ENCODE measurements around the gene STX2. TPM values are rescaled to one million over a fixed set of nuclear protein-coding genes. Genes with fewer than 3 reads are reported as not detected.

Gene STX2
- total and polyA plus RNA-seq, 10 of the 15 experiments (the other 5 are each of a cell fraction or from before 2014, with no cell fraction given): 6.0 to 22.2 (median 10.0) TPM

DNA sequence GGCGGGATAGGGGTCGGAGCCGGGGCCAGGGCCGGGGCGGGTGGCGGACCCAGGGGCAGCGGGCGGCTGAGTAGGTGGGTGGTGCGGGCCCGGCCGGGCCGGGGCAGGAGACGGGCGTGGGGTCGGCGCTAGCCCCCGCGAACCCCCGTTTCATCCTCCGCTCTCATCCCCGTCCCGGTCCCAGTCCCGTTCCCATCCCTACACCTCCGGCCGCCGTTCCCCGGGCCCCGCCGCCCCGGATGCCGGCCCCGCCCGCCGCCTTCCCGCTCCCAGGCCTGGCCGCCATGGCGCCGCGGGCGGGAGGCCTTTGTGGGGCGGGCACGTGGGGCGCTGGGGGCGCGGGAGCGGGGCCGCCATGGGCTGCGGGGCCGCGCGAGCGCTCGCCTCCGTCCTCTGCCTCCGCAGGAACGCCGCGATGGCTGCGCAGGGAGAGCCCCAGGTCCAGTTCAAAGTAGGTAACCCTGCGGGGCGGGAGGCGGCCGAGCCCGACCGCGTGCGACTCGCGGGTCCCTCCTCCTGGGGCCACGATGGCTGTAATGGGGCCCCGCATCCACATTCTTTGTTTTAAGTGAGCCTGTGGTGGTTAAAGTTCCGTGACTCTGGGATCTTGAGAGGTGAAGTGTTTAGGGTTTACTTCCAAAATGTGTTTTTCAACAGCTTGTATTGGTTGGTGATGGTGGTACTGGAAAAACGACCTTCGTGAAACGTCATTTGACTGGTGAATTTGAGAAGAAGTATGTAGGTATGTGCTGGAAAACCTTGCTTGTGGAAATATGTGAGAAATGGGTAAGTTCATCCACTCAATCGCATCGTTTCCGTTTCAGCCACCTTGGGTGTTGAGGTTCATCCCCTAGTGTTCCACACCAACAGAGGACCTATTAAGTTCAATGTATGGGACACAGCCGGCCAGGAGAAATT is 33.4 kb upstream of the STX2 start (continued):
- no peak for TF ChIP-seq JUND (IDR thresholded peaks at IDR 0.05; ENCODE audit: low read depth, low read length)
- no peak for TF ChIP-seq ZNF217 (IDR thresholded peaks at IDR 0.05)
- no peak for TF ChIP-seq SREBF2 (IDR thresholded peaks at IDR 0.05; ENCODE audit: low read length)
- no peak for TF ChIP-seq EED (IDR thresholded peaks at IDR 0.05; ENCODE audit: low read depth)
- peak; percentile 75 for TF ChIP-seq MAX (IDR thresholded peaks at IDR 0.05; ENCODE audit: low read depth, low read length)
- no peak for TF ChIP-seq NFYB (IDR thresholded peaks at IDR 0.05; ENCODE audit: insufficient read depth, low read depth, low read length)
- TF ChIP-seq GABPA (IDR thresholded peaks at IDR 0.05; ENCODE audit: low read depth): no peak
- TF ChIP-seq SRF (IDR thresholded peaks at IDR 0.05; ENCODE audit: low read depth in 2 of 2, low read length in 2 of 2): no peak
- TF ChIP-seq TBL1XR1 (IDR thresholded peaks at IDR 0.05; ENCODE audit: low read depth, low read length): no peak
- TF ChIP-seq WRNIP1 (IDR thresholded peaks at IDR 0.05; ENCODE audit: borderline replicate concordance, low read depth, low read length): no peak
- no peak for TF ChIP-seq FOS (IDR thresholded peaks at IDR 0.05; ENCODE audit: borderline replicate concordance, extremely low read depth, insufficient read length)
- no peak for TF ChIP-seq CHD4 (IDR thresholded peaks at IDR 0.05)
- no peak; the same call in 2 of the 3 replicates for TF ChIP-seq POU2F2 (IDR thresholded peaks at IDR 0.05; ENCODE audit: borderline replicate concordance, low read depth, low read length)
- no peak for TF ChIP-seq ZBED1 (IDR thresholded peaks at IDR 0.05; ENCODE audit: borderline replicate concordance)
- TF ChIP-seq MTA3 (IDR thresholded peaks at IDR 0.05; ENCODE audit: borderline replicate concordance, low read length): no peak
- TF ChIP-seq, protein P1, sequence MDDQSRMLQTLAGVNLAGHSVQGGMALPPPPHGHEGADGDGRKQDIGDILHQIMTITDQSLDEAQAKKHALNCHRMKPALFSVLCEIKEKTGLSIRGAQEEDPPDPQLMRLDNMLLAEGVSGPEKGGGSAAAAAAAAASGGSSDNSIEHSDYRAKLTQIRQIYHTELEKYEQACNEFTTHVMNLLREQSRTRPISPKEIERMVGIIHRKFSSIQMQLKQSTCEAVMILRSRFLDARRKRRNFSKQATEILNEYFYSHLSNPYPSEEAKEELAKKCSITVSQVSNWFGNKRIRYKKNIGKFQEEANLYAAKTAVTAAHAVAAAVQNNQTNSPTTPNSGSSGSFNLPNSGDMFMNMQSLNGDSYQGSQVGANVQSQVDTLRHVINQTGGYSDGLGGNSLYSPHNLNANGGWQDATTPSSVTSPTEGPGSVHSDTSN (IDR thresholded peaks at IDR 0.05; ENCODE audit: insufficient replicate concordance, low read depth, low read length): no peak
- TF ChIP-seq POLR2AphosphoS2 (IDR thresholded peaks at IDR 0.05; ENCODE audit: low read depth, low read length): no peak; the same call in 1 of the 2 replicates
- no peak for TF ChIP-seq TCF3 (IDR thresholded peaks at IDR 0.05; ENCODE audit: borderline replicate concordance, insufficient read depth, low read depth, low read length)
- no peak for TF ChIP-seq HDAC6 (IDR thresholded peaks at IDR 0.05; ENCODE audit: unreplicated experiment)
- TF ChIP-seq, protein P2, sequence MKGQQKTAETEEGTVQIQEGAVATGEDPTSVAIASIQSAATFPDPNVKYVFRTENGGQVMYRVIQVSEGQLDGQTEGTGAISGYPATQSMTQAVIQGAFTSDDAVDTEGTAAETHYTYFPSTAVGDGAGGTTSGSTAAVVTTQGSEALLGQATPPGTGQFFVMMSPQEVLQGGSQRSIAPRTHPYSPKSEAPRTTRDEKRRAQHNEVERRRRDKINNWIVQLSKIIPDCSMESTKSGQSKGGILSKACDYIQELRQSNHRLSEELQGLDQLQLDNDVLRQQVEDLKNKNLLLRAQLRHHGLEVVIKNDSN (IDR thresholded peaks at IDR 0.05; ENCODE audit: borderline replicate concordance, extremely low read length, insufficient read depth, low read depth, low read length): peak; percentile 61
- no peak for TF ChIP-seq IRF4 (IDR thresholded peaks at IDR 0.05; ENCODE audit: low read depth, low read length)
- no peak for TF ChIP-seq SMAD1 (IDR thresholded peaks at IDR 0.05; ENCODE audit: low read depth, partially characterized antibody)
- no peak for TF ChIP-seq CBFB (IDR thresholded peaks at IDR 0.05; ENCODE audit: low read depth)
- no peak for TF ChIP-seq BCL3 (IDR thresholded peaks at IDR 0.05; ENCODE audit: borderline replicate concordance, insufficient read depth, low read depth, low read length, poor library complexity, severe bottlenecking)
- no peak for TF ChIP-seq SUPT20H (IDR thresholded peaks at IDR 0.05; ENCODE audit: borderline replicate concordance, control insufficient read depth, low read depth, low read length)

Data from GM12878 (cell line).